IMR-90 (cell line): Measurements from ENCODE around the gene TACC2. TPM values are rescaled to one million over a fixed set of nuclear protein-coding genes. Genes with fewer than 3 reads are reported as not detected.

ENCODE experiments used
- ATAC-seq: fragments of 200-7000 bp; cut with Tn5 transposase; 2 replicates; pipeline ENCODE4 v1.9.1; 2020; ENCODE audit warnings: low read depth, mild to moderate bottlenecking, moderate library complexity
- BruUV-seq: library from RNA; stranded (reverse); fragments of 400-500 nt; replicated peaks from 2 replicates; lab custom pipeline; 2021; lab: Mats Ljungman, UMichigan
- CTCF ChIA-PET: fragments of 300-600 bp; formaldehyde crosslinking; extraction: SDS; loops from one replicate; lab custom pipeline; 2021; ENCODE audit warnings: antibody characterized with exemption; lab: Yijun Ruan, JAX
- POLR2A ChIA-PET: fragments of 300-600 bp; sonication (Branson Sonifier 250); formaldehyde crosslinking; loops from one replicate; lab custom pipeline; 2022; ENCODE audit warnings: antibody characterized with exemption; ENCODE audit not compliant: unreplicated experiment; lab: Charles Lee
- DNase-seq: peaks from one replicate; pipeline ENCODE4 v3.0.0; 2013
- H2AFZ ChIP-seq: replicated peaks from 2 replicates; pipeline ENCODE3; 2013; ENCODE audit warnings: low read length, mild to moderate bottlenecking; ENCODE audit not compliant: poor library complexity
- H2AK5ac ChIP-seq: 2 replicates; pipeline ENCODE4 v1.6.1; 2013; ENCODE audit warnings: low read depth, low read length, inconsistent platforms
- H2AK9ac ChIP-seq: replicated peaks from 2 replicates; pipeline ENCODE3; 2013; ENCODE audit warnings: mild to moderate bottlenecking, low read depth, low read length, moderate library complexity; ENCODE audit not compliant: poor library complexity
- H2BK120ac ChIP-seq: 2 replicates; pipeline ENCODE4 v1.6.1; 2013; ENCODE audit warnings: low read depth, low read length, inconsistent platforms
- H2BK15ac ChIP-seq: 3 replicates; pipeline ENCODE4 v1.6.1; 2013; ENCODE audit warnings: low read depth, low read length, inconsistent platforms
- H2BK20ac ChIP-seq: 2 replicates; pipeline ENCODE4 v1.6.1; 2013; ENCODE audit warnings: low read depth, mild to moderate bottlenecking, inconsistent platforms, low read length, moderate library complexity
- H2BK5ac ChIP-seq: 2 replicates; pipeline ENCODE4 v1.6.1; 2013; ENCODE audit warnings: mild to moderate bottlenecking, low read depth, low read length, inconsistent platforms; ENCODE audit not compliant: poor library complexity, severe bottlenecking
- H3K14ac ChIP-seq: replicated peaks from 2 replicates; pipeline ENCODE4 v1.6.1; 2013; ENCODE audit warnings: low read depth, low read length, inconsistent platforms
- H3K18ac ChIP-seq: 2 replicates; pipeline ENCODE4 v1.6.1; 2013; ENCODE audit warnings: low read depth, low read length, control low read depth
- H3K23ac ChIP-seq: 2 replicates; pipeline ENCODE4 v1.6.1; 2013; ENCODE audit warnings: low read depth, low read length, inconsistent platforms
- H3K27ac ChIP-seq: 2 replicates; pipeline ENCODE4 v1.5.1; 2013; ENCODE audit warnings: mild to moderate bottlenecking, control low read depth, low read length; ENCODE audit not compliant: insufficient read depth
- H3K27me3 ChIP-seq: 2 replicates; pipeline ENCODE4 v1.6.1; 2013; ENCODE audit warnings: low read length; ENCODE audit not compliant: control insufficient read depth, insufficient read depth
- H3K36me3 ChIP-seq: 2 replicates; pipeline ENCODE4 v1.6.1; 2013; ENCODE audit warnings: low read length, mixed read lengths; ENCODE audit not compliant: control insufficient read depth, insufficient read depth
- H3K4ac ChIP-seq: 2 replicates; pipeline ENCODE4 v1.6.1; 2013; ENCODE audit warnings: low read depth, low read length, inconsistent platforms
- H3K4me1 ChIP-seq: 2 replicates; pipeline ENCODE4 v1.6.1; 2013; ENCODE audit warnings: low read length, mixed read lengths; ENCODE audit not compliant: control insufficient read depth, insufficient read depth
- H3K4me2 ChIP-seq: 2 replicates; pipeline ENCODE4 v1.6.1; 2013; ENCODE audit warnings: low read depth, mild to moderate bottlenecking, control low read depth, low read length, moderate library complexity
- H3K4me3 ChIP-seq: 2 replicates; pipeline ENCODE4 v1.5.1; 2013; ENCODE audit warnings: low read depth, mild to moderate bottlenecking, control low read depth, low read length, moderate library complexity; ENCODE audit not compliant: insufficient read depth
- H3K56ac ChIP-seq: 2 replicates; pipeline ENCODE4 v1.6.1; 2013; ENCODE audit warnings: low read length, inconsistent platforms; ENCODE audit not compliant: insufficient read depth; ENCODE audit errors: extremely low read depth
- H3K79me1 ChIP-seq, 2 experiments: 2 replicates each; pipeline ENCODE4 v1.6.1; 2013; ENCODE audit warnings: low read length in 2 of 2, inconsistent platforms in 1 of 2, low read depth in 1 of 2
- H3K9ac ChIP-seq: 2 replicates; pipeline ENCODE4 v1.6.1; 2013; ENCODE audit warnings: low read depth, low read length, control low read depth
- H3K9me1 ChIP-seq: 2 replicates; pipeline ENCODE4 v1.6.1; 2013; ENCODE audit warnings: low read length, inconsistent platforms; ENCODE audit not compliant: insufficient read depth
- H3K9me3 ChIP-seq: 2 replicates; pipeline ENCODE4 v1.6.1; 2013; ENCODE audit warnings: low read length; ENCODE audit not compliant: control insufficient read depth, insufficient read depth
- H4K20me1 ChIP-seq: 2 replicates; pipeline ENCODE4 v1.6.1; 2013; ENCODE audit warnings: low read length, inconsistent platforms; ENCODE audit not compliant: insufficient read depth
- H4K5ac ChIP-seq: 2 replicates; pipeline ENCODE4 v1.6.1; 2013; ENCODE audit warnings: mild to moderate bottlenecking, low read depth, low read length, control low read depth
- H4K8ac ChIP-seq, 2 experiments: 2 replicates each; pipeline ENCODE4 v1.6.1; 2013; ENCODE audit warnings: low read depth in 2 of 2, low read length in 2 of 2, control low read depth in 1 of 2, inconsistent platforms in 1 of 2
- H4K91ac ChIP-seq: 2 replicates; pipeline ENCODE4 v1.6.1; 2013; ENCODE audit warnings: low read depth, low read length, inconsistent platforms; ENCODE audit not compliant: insufficient read depth
- BHLHE40 ChIP-seq: fragments of 150-350 bp; IDR thresholded peaks from 2 replicates; pipeline ENCODE4 v1.6.1; 2016; ENCODE audit warnings: mild to moderate bottlenecking, low read depth, low read length
- CEBPB ChIP-seq: IDR thresholded peaks from 2 replicates; pipeline ENCODE4 v1.6.1; 2012; ENCODE audit warnings: low read depth, low read length, improper control_type of control experiment
- MAFK ChIP-seq: IDR thresholded peaks from 2 replicates; pipeline ENCODE4 v1.6.1; 2012; ENCODE audit warnings: low read depth, low read length, improper control_type of control experiment
- MXI1 ChIP-seq: IDR thresholded peaks from 2 replicates; pipeline ENCODE4 v1.6.1; 2012; ENCODE audit warnings: low read depth, mild to moderate bottlenecking, low read length, moderate library complexity, borderline replicate concordance
- RAD21 ChIP-seq: IDR thresholded peaks from 2 replicates; pipeline ENCODE4 v1.6.1; 2012; ENCODE audit warnings: low read length, improper control_type of control experiment
- RCOR1 ChIP-seq: IDR thresholded peaks from 2 replicates; pipeline ENCODE4 v1.6.1; 2012; ENCODE audit warnings: mild to moderate bottlenecking, low read length, improper control_type of control experiment; ENCODE audit not compliant: insufficient replicate concordance
- SMC3 ChIP-seq: fragments of 150-350 bp; IDR thresholded peaks from 2 replicates; pipeline ENCODE4 v1.6.1; 2016; ENCODE audit warnings: low read depth, mild to moderate bottlenecking, antibody characterized with exemption, low read length, moderate library complexity
- WGBS, 2 experiments: methylation state at CpG; one replicate each; pipeline versions ENCODE4 v1.1.5 to v1.1.7; 2013; ENCODE audit warnings: missing lambda C conversion rate in 2 of 2; ENCODE audit not compliant: insufficient read length in 1 of 2; ENCODE audit errors: extremely low coverage in 2 of 2; 5-methylcytosine and 5-hydroxymethylcytosine counted together
- dilution Hi-C: fragments of 300-500 bp; cut with HindIII; formaldehyde crosslinking; loops from one replicate; pipeline ENCODE4 v1.14.3; 2018; ENCODE audit warnings: low sequenced_read_pairs; ENCODE audit not compliant: unreplicated experiment
- in situ Hi-C: fragments of 300-500 bp; cut with MboI; formaldehyde crosslinking; loops from 3 replicates; pipeline ENCODE4 v1.14.3; 2019; ENCODE audit warnings: low sequenced_read_pairs, inconsistent platforms, mixed read lengths
- intact Hi-C: fragments of 100-400 bp; cut with micrococcal nuclease; formaldehyde crosslinking; loops from 2 replicates; pipeline ENCODE4 v1.10.0; 2022
- polyA plus RNA-seq, 3 experiments: library from polyadenylated mRNA; depleted of rRNA; stranded (reverse); fragments of >200 nt; gene quantifications; 2 replicates each; pipeline ENCODE4 v1.2.3, GENCODE V29; 2012; ENCODE audit warnings: low replicate concordance in 1 of 3
- total RNA-seq: library from RNA; depleted of rRNA; stranded (reverse); fragments of >200 nt; gene quantifications from 2 replicates; pipeline ENCODE4 v1.2.3, GENCODE V29; 2012

TACC2 gene
- total and polyA plus RNA-seq, 2 of the 4 experiments (the other 2 are of a cell fraction): 2.9 to 15.4 TPM

DNA sequence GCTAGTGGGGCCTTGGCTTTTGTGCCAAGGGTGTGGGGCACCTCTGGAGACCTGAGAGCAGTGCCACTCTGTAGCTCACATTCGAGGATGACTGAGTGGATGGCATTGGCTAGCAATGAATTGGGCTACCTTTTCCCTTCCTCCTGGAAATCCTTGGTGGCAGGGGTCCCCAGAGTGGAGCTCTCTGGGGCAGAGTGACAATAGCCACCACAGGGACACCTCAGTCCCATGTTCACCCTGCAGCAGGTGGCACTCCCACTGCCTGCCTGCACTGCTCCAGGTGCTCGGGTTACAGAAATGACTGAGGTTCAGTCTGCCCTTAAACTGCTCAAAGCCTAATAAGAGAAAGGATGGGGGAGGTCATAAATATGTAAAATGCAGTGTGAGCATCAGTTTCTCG lies 300.0 kb downstream of the TACC2 start:
- H3K18ac ChIP-seq: no peak overlapping the region
- no peak overlapping the region for H2AFZ ChIP-seq
- H3K27me3 ChIP-seq: peaks cover 2% of the 10 kb centered on the region; the same call in 1 of the 2 replicates
- H3K56ac ChIP-seq: no peak overlapping the region
- no peak for DNase-seq
- no peak overlapping the region for H3K27ac ChIP-seq
- POLR2A ChIA-PET: no interaction called here
- peaks cover 10% of the 10 kb centered on the region; the same call in 1 of the 2 replicates for H3K4me1 ChIP-seq
- H2AK9ac ChIP-seq: no peak overlapping the region
- H3K9me3 ChIP-seq: no peaks in the 10 kb centered on the region
- H3K4ac ChIP-seq: no peak overlapping the region
- no TSS peak for BruUV-seq
- H3K4me2 ChIP-seq: no peak overlapping the region
- no peak overlapping the region for H3K4me3 ChIP-seq
- no peak overlapping the region for H3K23ac ChIP-seq
- H3K9me1 ChIP-seq: peaks cover 4% of the 10 kb centered on the region; the same call in 1 of the 2 replicates
- CTCF ChIA-PET: no interaction called here
- no peak overlapping the region for H2AK5ac ChIP-seq
- in situ Hi-C loops: no loop called here
- H2BK15ac ChIP-seq: no peak overlapping the region
- H3K79me1 ChIP-seq: no peaks in the 10 kb centered on the region
- no CpG with 5 or more reads among the region's 3 CpGs for WGBS, 2 experiments
- H4K91ac ChIP-seq: no peak overlapping the region
- no peaks in the 10 kb centered on the region for H3K36me3 ChIP-seq
- H4K5ac ChIP-seq: no peak overlapping the region
- H2BK120ac ChIP-seq: no peak overlapping the region
- dilution Hi-C loops: no loop called here
- intact Hi-C loops: no loop called here
- H3K14ac ChIP-seq: no peak overlapping the region
- H4K8ac ChIP-seq: no peak overlapping the region
- no peak overlapping the region for H2BK5ac ChIP-seq
- TF ChIP-seq SMC3: no peak
- TF ChIP-seq MAFK: no peak
- TF ChIP-seq BHLHE40: no peak
- TF ChIP-seq MXI1: no peak
- no peak for TF ChIP-seq RAD21
- no peak for TF ChIP-seq RCOR1
- no peak for TF ChIP-seq CEBPB
- ATAC-seq: no peak
- no peaks in the 10 kb centered on the region for H4K20me1 ChIP-seq
- no peak overlapping the region for H2BK20ac ChIP-seq
- H3K9ac ChIP-seq: no peak overlapping the region
